NCI-H1105 (cell line): ENCODE data around the gene CATSPERB.
A peak's percentile ranks its signal among the peaks of the same experiment; 100 is the strongest.
"Not testable (repeated sequence)": the region's sequence is repeated elsewhere in the genome, so short reads cannot be mapped to it uniquely, and the experiment has no call there.

Source experiments
- DNase-seq: peaks from one replicate; lab custom pipeline; 2025; lab: John Stamatoyannopoulos, UW

The CATSPERB gene, protein sequence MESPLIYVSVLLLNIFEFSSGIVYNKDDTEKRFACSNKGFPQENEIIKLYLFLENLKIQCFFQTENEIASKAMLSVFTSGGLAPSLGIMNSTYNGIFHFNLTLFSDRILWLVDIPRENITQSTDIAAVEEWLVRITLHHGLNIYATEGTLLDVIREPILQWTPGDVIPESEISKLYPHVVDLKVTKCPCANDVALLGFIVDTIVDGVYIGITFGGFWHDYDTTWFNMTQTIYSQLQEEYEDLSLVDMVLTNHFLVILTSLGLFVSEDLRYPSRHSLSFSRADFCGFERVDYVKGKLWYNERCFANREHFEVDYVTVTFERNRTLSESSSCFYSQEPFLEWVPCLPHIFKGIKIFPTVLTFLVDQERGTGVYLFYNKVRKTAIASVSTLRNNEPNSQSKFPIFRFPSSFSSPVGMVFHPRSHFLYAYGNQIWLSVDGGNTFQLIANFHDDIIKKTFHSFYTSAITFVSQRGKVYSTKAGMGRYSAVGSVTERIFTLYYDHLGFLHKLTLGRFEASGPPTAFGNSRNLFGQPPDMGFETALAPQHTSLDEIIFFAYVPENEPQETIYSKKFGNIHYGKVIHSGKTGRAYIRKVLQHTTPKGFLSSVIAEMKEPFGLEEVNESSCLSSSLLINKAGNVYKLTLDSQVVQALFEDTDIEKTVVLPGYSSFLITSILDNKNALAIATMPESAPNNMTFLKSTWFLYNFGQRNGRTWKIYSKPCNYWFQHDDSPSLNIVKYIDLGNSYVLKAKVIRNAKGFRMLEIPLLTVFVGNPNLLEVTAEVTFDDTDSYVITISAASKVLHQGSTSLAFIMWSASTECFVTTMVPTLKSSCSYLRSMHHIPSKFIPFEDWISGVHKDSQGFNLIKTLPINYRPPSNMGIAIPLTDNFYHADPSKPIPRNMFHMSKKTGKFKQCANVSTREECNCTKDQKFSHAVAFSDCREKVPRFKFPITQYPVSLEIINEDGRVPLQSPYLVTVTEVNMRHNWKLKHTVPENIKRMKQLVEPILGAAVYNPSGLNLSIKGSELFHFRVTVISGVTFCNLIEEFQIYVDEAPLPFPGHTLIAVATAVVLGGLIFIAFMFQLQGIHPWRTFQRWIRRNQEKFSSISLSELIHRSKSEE

DNA sequence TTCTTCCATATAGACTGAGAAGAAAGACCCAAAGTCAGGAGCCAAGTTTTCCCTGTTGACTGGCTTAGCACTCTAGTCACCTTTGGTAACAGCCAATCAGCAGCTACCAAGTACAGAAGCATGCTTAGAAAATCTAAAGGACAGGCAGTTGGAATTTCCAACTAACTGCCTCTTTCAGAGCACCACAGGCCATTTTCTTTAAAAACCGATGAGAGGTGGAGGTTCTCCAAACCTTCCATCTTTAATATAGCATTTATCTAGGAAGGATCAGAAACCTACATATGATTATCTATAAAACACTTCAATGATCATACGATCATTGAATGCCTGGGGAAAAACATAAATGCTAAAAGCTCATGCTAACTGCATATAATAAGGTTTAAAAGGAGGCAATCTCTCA lies at the start of gene CATSPERB:
CATSPERB (minus strand) TSS at position 101 of the 400 bp plus-strand sequence. CDS start 2,607 bp downstream, outside the sequence.
- no peak for DNase-seq

DNA sequence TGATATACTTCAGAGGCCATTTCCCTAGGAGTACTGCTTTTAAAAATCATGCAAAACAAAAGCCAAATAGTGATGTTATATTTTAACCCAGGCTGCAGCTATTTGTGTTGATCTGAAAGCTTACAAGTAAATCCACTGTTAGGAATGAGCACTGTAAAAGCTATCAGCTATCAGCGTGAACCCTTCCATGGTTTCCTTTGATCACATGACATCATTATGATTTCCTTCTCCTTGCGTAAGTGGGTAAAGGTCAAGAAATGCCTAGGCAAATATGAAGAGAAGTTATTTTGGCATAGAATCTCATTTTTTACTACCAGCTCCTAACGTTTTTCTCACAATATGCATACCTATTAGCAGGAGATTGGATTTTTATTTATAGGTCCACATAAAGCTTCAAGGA lies 48.6 kb upstream of the CATSPERB start:
- DNase-seq: no peak

DNA sequence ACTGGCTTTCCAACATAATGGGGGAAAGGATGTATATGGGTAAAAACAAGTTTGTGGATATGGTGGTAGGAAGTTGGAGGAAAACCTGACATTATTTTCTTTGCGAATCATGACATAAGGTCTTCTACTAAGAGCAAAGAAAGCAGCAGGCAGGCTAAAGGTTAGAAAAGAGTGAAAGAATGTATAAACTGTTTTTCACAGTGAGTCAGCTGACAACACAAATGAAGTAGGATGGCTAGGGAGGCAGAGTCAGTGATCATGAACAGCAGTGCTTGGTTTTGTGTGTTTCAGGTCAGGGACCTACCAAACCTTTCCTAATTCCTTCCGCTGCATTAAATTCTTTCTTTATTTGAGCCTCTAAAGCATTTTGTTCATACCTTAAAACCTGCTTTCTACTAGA lies 46.3 kb upstream of the CATSPERB start:
- DNase-seq: no peak

DNA sequence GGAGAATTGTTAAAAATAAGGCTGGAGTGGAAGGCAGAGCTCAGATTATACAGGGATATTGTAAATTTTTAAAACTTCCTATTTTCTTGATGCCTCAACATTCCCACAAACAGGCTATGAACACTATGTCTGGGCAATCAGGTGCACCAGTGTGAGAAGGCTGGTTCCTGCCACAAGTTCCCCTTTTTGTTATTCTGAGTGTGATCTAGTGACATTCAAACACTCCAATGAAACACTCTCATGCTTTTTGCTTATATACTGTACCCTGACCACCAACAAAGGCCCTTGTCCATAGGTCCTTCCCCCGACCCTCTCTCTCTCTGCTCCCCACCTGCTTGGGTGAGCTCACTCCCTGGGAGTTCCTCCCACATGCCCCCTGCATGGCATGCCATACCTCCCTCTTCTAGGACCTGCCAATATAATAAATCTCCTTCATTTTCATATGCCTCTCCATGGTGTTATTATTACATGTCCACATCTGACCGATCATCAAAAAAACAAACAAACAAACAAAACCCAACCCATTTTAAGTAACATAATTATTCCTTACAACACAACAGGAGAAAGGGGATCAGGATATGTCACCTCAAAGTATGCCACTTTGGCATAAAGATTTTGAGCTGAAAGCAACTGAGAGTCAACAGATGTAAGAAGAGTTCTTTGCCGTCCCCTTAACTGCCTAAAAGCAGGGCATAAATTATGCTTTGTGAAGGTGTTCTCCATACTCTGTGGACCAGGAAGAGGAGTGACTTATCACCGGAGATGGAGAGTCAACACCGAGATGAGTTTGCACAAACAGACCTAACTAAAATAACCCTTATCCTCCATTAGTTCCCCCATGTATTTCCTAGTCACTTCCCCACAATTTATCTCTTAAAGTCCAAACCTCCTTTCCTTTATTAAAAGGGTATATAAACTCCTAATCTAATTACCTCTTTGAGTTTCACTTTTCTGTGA lies 42.5 kb upstream of the CATSPERB start:
- no peak for DNase-seq

DNA sequence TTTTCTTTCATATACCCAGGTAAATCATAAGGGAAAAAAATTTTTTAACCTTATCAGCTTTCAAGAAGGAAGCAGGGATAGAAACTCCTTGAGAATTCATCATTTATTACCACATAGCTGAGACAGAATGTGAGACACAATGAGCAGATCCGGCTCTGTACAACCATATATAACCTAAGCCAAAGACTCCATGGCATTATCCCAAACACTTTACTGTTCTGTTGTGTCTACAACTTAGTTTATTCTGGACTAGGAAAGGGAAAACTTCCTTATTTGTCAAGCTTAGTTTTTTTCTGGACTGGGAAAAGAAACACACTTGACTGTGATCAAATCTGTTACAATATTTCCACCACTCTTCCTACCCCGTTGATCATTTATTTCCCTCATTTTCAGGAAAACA lies 38.3 kb upstream of the CATSPERB start:
- DNase-seq: no peak

DNA sequence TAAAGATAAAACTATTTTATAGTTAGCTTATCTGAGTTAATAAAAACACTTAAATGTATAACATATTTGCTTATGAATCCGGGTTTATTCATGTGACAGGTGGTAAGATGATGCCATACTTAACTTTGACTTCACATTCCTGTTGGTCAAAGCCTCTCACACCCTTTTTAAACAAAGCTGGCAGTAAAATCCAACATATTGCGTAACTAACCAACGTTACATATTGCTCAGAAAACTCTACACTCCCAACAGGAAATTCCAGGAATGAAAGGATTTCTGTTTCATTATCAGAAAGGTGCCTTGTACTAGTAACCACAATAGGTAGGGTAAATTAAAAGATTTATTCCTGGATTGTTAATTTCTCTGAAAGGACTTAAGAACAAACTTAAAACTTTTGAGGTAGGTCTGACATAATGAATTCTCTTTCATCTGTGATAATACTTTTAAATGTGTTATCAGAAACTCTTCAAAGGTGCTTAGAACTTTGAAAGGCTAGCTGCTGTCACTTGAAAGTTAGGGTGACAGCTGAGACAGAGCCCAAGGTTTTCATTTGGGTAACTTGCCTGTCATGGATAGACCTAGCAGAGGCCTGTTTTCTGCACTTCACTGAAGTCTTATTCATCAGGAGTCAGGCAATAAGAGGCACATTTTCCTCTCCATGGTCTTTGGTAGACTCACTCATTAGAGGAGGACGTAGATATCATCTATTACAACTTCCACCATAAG lies 23.8 kb upstream of the CATSPERB start:
- DNase-seq: no peak

DNA sequence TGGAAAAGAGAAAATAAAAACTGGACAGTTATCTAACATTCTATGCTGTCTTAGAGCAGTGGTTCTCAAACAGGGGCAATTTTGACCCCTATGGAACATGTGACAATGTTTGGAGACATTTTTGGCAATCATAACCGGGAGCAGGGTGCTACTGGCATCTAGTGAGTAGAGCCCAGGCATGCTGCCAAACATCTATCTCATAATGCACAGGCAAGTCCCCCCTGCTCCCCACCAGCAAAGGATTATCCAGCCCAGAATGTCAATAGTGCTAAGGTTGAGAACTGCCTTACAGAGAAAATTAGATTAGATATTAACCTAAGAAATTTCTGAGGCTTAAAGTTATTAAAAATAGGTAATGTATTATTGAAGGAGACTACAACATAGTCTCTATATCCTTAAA lies 22.9 kb upstream of the CATSPERB start:
- peak; percentile 3 for DNase-seq

DNA sequence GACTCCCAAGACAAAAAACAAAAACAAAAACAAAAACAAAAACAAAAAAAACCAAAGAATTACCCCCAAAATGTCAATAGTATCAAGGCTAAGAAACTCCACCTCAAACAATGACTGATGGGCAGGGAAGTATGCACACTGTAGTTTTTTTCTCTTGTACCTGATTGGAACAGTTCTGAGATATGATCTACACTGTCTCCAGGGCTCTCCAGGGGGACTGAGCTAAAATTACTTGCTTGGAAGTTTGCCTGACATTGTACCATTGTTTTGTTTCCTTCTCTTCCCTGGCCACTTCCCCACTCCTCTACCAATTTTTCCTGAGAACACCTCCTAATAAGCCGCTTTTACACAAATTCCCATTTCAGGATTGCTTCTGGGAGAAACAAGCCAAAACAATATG lies 22.3 kb upstream of the CATSPERB start:
- no peak for DNase-seq

DNA sequence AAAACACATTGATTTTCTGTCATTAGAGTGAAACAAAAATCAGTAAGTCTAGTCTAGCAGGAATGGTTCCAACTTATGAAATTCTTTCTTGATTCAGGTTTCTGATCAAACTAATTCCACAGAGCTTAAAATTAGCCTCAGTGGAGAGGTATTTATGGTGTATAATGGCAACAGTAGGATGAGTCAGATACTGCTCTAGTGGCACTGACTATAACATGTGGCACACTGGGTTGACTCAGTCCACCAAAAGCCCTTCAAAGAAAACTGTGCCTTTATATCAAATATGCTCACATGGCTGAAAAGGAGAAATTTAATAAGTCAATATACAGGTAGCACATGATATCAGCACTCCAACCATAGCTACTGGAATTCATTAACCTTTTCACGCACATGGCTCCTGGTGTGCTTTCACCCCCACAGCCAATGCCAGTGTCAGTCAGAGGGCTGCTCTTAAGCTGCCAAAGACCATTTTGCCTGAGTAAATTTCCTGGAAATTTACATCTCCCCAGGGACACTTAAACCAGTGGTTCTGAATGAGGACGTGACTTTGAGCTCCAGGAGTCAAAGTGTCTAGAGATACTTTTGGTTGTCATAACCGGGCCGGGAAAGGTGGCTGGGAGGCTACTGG lies 21.7 kb upstream of the CATSPERB start:
- no peak for DNase-seq

DNA sequence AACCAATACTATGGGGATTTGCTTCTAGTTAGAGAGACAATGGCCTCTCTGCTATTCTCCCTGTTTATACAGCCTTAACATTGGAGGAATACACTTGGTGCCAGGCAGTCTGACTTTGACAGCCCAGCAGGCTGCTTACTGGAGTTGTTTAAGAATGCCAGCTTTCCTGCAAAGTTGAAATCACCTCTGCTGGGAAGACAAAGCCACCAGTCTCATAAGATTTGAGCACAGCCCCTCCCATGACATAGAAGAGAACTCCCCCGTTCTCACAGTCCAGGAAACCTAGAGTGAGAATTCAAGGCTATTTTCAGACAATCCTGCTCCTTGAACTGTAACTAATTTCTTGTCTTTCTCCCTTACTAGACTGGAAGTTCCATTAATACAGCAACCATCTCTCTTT lies 21.1 kb upstream of the CATSPERB start:
- DNase-seq: no peak

DNA sequence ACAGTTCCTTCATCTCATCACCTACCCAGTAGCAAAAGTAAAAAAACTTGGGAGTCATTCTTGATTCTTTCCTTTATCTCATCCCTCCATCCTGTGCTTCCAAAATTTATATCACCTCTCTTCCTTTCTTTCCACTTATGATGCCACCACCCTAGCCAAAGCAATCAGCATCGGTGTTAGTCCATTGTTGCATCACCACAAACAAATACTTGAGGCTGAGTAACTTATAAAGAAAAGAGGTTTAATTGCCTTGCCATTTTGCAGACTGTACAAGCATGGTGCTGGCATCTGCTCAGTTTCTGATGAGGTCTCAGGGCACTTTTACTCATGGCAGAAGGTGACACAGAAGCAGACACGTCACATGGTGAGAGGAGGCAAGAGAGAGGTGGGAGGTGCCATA lies 19.8 kb upstream of the CATSPERB start:
- DNase-seq: no peak

DNA sequence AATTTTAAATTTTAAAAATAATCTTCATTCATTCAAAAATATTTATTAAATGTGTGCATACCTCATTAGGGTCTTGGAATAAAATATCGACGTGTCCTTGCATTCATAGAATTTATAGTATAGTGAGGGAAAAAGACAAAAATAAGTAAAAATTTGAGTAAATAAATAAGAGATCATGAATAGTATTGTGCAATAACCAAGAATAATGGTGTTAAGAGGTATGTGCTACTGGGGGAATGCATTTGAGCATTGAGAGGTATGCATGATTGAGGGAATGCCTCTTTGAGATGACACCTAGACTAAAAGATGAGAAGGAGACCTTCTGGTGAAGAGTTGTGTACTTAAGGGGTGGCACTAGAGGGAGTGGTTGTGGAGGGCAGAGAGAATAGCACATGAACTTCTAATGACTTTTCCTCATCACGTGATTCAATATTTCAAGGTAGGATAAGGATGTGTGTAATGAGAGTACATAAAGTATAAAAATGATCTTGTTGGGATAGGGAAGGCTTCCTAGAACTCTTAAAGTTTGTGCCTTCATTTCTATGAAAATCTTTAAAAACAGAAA lies 18.8 kb upstream of the CATSPERB start:
- no peak for DNase-seq

DNA sequence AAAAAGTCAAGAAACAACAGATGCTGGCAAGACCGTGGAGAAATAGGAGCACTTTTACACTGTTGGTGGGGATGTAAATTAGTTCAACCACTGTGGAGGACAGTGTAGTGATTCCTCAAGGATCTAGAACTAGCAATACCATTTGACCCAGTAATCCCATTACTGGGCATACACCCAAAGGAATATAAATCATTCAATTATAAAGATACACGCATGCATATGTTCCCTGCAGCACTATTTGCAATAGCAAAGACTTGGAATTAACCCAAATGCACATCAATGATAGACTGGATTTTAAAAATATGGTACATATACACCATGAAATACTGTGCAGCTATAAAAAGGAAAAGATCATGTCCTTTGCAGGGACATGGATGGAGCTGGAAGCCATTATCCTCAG lies 18.0 kb upstream of the CATSPERB start:
- DNase-seq: no peak

DNA sequence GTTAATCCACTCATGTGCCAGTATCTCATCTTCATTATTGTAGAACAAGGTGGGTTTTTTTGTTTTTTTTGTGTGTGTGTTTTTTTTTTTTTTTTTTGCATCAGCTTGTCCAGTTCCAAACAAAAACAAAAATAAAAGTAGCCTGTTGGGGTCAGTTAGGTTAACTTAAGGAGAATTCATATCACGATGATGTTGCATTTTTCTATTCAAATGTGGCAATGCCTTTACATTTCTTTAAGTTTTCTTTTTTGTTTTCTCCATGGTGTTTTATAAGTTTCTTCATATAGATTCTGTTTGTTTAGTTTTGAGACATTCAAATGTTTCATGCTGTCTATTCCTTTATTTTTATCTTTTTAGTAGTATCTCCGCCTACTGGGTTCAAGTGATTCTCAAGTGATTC lies 16.2 kb upstream of the CATSPERB start:
- DNase-seq: no peak

DNA sequence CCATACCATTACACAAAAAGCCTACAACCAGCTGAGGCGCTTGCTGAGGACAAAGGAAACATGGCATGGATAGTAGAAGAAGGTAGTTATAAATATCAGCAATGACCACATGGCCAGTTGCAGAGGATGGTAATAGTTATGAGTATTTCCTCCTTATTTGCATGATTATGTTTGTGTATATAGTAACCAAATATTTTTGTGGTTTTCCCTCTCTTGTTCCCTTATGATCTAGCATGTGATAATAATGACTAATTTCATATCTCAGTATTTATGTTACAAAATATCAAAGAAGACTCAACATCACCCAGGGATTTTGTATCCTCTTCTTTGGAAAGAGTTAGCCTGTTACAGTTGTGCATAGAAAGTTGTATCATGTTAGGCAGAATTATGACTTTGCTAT lies 13.5 kb upstream of the CATSPERB start:
- DNase-seq: no peak

DNA sequence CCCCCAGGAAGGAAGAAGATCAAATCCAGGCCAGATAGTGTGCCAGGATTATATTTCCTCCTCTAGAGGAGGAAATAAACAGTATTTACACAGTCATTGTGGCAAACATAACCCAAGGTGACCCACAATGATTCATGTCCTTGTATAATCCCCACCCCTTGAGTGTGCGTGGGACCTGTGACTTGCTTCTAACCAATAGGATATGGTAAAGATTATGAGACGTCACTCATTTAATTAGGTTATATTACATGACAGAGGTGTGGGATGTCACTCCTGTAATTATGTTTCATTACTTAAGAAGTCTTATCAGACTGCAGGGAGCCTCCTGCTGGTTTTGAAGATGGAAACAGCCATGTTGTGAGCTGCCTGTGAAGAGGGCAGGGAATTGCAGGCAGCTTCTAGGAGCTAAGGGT lies 12.2 kb upstream of the CATSPERB start:
- DNase-seq: no peak

DNA sequence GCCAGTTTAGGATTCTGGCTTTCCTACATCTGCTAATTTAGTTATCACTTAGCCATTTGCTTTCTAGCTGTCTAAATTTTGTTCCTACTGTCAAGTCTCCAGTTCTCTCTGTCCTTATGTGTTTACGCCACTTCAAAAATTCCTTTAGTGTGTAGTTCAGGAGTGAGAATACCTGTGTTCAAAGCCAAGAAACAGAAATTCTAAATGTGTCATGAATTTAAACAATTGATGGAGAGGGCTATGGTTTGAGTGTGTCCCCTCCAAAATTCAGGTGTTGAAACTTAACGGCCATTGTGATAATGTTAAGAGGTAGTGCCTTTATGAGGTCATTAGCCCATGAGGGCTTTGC lies 11.4 kb upstream of the CATSPERB start:
- no peak for DNase-seq

DNA sequence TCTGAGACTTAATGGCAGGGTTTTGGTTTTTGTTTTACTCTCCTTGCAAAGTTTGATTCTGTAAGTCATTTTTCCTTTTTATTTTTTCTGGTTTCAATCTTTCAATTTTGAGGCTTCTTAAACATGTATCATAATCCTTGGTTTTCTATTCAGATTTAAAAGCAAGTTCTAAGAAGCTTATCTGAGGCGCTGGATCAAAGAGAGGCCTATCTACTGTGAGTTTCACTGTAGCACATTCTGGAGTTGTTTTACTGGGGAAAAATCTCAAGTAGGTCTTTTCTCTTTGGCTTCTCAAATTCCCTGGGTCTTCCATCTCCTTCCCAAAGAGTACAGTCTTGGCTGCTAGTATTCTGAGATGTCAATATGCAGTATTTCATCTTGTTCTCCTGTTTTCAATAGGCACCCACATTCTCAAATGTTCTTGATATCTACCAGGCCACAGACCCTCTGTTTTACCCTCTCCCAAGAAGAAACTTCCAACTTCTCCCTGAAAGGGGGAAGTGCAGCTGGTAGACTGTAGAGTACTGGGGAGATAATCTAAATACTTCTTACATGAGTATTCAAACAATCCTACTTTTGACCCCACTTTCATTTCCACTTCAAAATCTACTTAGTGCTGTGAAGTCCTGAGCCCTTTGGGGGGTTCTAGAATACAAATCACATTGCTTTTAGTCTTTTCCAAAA lies 10.9 kb upstream of the CATSPERB start:
- DNase-seq: no peak

DNA sequence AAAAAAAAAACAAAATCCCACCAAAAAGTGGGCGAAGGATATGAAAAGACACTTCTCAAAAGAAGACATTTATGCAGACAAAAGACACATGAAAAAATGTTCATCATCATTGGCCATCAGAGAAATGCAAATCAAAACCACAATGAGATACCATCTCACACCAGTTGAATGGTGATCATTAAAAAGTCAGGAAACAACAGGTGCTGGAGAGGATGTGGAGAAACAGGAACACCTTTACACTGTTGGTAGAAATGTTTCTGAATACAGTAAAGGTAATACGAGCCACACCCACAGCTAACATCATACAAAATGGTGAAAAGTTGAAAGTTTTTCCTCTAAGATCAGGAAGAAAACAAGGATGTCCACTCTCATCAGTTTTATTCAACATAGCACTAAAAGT lies 8.0 kb upstream of the CATSPERB start:
- DNase-seq: not testable (repeated sequence)

DNA sequence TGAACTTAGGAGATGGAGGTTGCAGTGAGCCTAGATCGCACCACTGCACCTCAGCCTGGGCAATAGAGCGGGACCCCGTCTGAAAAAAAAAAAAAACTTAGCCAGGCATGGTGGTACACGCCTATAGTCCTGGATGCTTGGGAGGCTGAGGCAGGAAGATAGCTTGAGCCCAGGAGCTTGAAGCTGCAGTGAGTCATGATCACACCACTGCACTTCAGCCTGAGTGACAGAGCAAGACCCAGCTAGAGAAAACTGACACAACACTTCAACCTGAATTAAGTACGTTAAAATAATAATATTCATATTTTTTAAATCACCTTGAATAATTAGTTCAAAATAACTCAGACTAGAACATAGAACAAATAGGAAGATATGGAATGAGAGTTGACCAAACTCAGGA lies 5.7 kb upstream of the CATSPERB start:
- no peak for DNase-seq
